Neural progenitor cell (in vitro differentiated cells): ENCODE data around the gene B3GALT4.

Experiments
- EZH2 ChIP-seq: fragments of 200-600 bp; sonication (generic); IDR thresholded peaks from 2 replicates; pipeline ENCODE4 v1.6.1; 2017; ENCODE audit warnings: antibody characterized with exemption, mild to moderate bottlenecking, moderate library complexity
- EZH2phosphoT487 ChIP-seq: fragments of 200-600 bp; sonication (generic); IDR thresholded peaks from 2 replicates; pipeline ENCODE4 v1.6.1; 2017; ENCODE audit warnings: antibody characterized with exemption
- TF ChIP-seq, protein P1 (sequence below): fragments of 200-600 bp; sonication (generic); IDR thresholded peaks from 2 replicates; pipeline ENCODE4 v1.5.1; 2017; ENCODE audit warnings: antibody characterized with exemption, mild to moderate bottlenecking

DNA sequence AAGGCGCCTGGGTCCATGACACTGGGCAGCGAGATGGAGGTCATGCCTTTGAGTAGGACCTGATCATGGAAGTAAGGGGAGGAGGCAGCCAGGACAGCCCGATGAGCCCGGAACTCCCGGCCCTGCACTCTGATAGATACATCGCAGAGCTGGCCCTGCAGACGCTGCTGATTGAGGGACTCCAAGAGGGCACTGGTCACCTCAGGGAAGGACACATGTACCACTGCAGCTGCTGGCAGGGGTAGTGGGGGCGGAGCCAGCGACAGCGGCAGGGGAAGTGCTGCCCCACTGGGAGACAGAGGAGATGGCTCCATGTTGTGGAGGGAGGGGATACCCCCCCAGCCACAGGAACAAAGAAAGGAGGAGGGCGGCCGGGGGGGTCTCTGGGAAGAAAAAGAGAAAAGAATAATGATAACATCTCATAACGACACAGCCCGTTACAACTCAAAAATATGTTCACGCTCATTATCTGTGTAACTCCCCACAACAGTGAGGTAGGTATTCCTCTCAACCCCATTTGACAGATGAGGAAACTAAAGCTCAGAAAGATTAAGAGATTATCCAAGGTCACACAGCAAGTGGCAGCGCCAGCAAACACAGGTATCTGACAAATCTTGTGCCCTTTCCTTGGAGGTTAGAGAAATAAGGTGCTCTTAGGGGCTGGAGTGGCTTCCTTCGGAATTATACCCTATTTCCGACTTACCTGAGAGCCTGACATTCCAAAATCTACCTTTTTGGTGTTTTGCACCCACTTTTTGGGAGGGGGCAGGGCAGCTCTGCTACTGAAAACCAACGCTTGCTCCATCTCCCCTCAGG, 39.9 kb downstream of the B3GALT4 start:
- TF ChIP-seq, protein P1, sequence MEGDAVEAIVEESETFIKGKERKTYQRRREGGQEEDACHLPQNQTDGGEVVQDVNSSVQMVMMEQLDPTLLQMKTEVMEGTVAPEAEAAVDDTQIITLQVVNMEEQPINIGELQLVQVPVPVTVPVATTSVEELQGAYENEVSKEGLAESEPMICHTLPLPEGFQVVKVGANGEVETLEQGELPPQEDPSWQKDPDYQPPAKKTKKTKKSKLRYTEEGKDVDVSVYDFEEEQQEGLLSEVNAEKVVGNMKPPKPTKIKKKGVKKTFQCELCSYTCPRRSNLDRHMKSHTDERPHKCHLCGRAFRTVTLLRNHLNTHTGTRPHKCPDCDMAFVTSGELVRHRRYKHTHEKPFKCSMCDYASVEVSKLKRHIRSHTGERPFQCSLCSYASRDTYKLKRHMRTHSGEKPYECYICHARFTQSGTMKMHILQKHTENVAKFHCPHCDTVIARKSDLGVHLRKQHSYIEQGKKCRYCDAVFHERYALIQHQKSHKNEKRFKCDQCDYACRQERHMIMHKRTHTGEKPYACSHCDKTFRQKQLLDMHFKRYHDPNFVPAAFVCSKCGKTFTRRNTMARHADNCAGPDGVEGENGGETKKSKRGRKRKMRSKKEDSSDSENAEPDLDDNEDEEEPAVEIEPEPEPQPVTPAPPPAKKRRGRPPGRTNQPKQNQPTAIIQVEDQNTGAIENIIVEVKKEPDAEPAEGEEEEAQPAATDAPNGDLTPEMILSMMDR, result no peak
- TF ChIP-seq EZH2phosphoT487 (no peak), EZH2 (no peak)
